GF-D8 (cell line): ENCODE results near the gene CD9.

Experiments used
- DNase-seq: peaks from one replicate; lab custom pipeline; 2025; lab: John Stamatoyannopoulos, UW

CD9 gene

DNA sequence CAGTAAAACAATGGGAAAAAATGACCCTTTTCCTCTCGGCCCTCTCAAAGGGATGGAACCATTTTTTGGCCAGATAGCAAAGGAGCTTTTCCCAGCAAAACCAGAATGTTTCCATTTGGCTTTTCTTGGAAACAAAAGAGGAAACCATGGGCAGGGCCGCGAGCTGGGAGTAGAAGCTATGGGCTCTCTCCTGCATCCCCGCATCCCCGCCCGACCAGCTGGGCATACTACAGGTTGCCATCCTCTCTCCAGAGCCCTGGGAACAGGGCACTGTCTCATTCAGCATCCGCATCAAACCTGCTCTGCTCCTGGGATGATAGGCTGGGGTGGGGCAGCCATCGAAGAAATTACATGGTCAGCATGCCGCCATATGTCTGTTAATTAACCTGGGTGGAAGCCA, 20.9 kb downstream of the CD9 start:
- no peak for DNase-seq

GRCh38 chr12:6222078-6222654, 22.0 kb downstream of the CD9 start:
- no peak for DNase-seq

GRCh38 chr12:6223545-6223944, 23.3 kb downstream of the CD9 start:
- no peak for DNase-seq

DNA sequence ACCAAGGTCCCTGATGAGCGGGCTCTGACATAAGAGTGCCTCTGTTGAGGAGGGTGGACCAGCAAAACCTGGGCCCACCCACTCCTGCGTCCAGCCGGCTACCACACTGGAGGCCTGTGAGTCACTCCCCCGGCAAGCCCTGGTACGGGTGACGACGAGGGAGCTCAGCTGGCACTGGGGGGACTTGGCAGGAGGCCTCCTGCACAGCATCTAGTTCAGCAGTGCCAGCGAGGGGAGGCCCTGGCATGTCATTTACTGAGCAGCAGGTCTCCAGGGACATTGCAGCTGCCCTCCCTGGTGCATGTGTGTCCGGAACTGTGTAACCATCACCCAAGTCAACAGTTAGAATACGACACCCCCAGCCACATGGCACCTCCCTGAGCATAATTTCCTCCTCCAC, 24.4 kb downstream of the CD9 start:
- no peak for DNase-seq

GRCh38 chr12:6225630-6226001, 25.4 kb downstream of the CD9 start:
- DNase-seq = no peak

- no peak for DNase-seq
These were observed 25.9 kb downstream of the CD9 start for GRCh38 chr12:6226002-6226678.

DNA sequence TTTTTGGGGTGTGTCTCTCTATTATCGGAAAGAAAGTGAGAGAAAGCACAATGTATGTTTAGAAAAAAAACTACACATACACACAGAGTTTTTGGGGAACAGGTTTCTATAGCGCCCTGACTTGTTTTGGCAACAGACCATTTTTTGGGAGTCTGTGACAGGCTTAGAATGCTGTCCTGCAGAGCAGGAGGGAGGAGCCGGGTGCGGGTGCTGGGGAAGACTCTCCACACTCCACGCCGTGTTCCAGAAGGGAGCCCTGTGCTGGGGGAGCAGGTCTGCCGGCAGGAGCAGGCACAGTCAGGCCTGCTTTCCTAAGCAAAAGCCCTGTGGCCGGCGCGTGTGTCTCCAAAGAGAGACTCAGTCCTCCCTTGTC, 26.5 kb downstream of the CD9 start:
- no peak for DNase-seq

- no peak for DNase-seq
These were observed 28.5 kb downstream of the CD9 start for GRCh38 chr12:6228535-6229223.

DNA sequence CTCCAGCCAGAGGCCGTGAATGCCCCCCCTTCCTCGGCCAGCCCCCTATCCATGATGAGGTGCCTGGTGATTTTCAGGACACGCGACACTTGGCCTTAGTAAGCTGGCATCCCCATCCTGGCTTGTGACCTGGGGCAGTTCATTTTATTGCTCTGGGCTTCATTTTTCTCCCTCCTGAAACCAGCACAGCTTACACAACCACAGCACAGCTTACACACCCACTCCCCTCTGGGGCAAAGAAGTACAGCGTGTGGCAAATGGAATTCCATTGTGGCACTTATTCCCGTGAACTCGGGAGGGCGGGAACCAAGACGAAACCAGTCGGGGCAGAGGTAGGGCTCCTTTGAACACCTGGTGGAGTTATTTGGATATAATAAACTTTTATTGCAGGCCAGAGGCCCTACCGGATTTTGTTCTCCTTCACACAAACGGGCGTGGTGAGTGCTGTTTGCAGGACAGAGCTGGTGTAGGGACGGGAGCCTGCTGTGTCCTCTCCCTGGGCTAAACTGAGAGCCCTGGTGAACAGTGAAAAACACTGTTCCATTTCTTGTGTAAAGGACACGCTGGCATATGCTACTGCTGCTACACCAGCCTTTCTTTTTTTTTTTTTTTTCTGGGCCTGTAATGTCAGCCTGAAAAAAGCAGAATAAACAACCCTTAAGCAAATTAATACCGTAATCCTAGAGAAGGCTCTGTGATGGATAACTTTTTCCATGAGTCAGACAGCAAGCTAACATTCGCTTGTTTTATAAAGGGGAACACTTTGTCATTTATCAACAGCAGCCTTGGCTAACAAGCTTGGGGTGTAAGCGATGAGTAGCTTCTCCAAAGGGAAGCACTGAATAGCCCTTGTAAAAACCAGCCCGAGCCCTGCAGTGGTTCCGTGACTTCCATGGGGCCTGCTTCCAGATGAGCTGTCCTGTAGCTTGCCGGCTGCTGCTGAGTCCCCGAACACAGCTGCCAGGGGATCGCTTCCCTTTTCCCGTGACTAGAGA, 29.3 kb downstream of the CD9 start:
- DNase-seq = no peak

DNA sequence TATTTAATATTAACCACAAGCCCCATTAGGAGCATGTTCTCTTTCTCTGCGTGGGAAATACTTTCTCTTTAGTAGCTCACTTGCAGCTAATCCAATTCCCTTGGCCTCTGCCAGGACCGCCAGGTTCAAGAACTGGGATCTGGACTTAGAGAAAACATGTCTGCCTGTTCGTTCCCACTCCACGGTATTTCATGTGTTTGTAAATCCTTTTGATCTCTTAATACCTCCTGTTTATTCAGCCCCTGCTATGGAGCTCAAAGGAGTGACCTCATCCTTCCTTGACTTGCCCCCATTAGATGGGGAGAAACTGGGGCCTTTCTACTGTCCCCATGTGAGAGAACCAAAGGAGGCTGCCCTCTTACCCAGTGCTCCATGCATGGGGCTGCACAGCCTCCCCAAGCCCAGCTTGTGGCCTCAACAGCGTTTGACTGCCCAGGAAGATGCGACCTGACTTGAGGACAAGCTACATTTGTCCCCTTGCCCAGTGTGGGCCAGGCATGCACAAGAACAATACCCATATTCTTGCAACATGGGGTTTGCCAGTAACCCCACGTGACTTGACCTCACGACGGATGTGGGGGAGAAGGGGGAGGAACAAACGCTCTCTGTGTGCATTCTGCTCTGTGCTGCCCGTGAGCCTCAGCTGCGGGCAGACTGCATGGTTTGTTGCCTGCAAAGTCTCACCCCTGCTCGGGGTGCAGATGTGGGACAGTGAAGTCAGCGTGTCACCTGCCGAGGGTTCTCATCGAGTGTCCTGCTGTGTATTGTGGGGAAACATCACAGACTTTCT, 30.3 kb downstream of the CD9 start:
- DNase-seq = peak; percentile 83

GRCh38 chr12:6231359-6232268, 31.4 kb downstream of the CD9 start:
- DNase-seq = no peak

DNA sequence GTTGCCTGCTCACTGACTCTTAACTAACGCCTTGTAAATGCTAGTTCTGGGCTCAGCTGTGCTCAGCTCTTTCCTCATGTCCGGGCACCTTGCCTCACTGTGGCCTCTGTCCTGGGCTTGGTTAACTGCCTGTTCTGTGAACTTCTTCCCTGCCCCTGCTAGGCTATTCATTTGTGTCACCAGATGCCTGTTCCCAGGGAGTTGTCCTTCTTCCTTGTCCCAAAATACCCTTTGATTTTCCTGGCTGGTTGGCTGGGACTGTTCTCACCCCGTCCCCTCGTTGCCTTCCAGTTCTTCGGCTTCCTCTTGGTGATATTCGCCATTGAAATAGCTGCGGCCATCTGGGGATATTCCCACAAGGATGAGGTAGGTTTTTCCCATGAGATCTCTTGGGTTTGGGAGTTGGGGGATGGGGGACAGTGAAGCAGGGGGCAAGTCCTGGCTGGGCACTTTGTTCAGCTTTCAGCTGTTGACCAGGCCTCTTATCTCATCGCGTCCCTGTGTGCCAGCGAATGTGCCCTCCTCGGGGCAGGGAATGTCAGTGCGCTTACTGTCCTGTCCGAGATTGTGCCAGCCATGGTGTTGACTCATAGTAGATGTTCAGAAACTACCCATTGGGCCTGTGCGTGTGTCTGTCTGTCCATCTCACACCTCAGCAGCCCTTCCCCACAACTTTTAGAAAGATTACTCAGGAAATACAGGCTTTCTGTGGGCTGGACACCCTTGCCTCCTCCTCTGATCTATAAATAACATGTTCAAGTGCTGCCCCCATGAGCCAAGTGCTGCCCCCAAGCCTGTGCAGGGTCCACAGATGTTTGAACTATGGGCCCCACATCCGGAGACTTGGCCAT, 33.1 kb downstream of the CD9 start:
- DNase-seq = peak; percentile 10

DNA sequence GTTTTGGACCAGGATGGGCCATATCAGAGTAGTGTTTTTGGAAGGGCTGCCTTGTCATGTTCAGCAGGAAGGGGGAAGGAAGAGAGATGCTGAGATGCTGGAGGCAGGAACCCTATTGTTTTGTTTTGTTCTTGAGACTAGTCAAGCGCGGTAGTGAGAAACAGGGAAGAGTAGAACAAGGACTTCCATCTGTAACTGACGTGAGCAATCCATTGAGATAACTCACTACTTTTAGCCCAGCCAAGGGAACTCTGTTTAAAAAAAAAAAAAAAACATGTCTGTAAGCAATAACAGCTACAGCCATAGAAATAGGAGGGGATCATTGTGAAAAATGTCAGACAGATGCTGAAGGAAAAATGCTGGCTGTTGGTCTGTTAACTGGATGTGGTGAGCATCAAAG, 34.0 kb downstream of the CD9 start:
- DNase-seq = no peak

- no peak for DNase-seq
These were observed 34.7 kb downstream of the CD9 start for GRCh38 chr12:6234906-6235305.

DNA sequence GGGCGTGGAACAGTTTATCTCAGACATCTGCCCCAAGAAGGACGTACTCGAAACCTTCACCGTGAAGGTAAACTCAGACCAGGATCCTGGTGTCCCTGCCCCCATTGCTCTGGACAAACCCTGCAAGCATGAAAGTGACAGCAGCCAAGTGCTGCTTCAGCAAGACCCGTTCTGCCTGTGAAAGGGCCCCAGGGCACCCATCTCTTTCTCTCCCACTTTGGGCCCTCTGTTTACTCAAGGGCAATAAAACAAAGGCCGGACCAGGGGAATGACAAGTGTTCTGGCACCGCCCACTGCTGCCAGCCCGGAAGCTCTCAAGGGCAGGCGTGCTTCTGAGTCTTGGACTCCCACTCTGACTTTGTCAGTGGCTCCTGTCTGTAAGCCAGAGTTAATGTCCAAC, 35.3 kb downstream of the CD9 start:
- no peak for DNase-seq

DNA sequence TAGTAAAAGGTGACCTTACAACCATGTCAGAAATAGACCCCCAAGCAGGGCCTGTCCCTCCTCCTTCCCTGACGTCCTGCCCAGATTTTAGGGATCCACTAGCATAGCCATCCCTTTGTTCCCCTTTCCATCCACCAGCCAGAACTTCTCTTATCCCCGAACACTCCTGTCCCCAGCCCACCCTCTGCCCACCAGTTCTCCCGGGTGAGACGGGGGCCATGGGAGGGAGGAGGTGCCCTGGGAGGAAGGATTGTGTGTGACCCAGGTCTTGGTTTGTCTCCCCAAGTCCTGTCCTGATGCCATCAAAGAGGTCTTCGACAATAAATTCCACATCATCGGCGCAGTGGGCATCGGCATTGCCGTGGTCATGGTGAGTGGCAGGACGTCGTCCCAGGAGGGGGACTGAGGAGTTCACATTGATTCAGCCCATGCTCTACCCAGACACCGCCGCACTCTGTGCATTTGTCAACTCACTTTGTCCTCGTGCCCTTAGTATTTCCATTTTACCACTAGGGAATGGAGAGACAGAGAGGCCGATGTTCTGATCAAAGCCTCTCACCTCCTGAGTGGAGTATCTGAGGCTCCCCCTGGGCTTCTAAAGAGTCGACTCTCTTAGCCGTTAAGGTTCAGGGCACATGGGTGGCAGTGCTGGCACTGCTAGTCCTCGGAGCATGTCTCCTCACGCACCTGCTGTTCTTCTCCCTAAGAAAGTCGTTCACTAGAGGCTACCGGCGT, 35.9 kb downstream of the CD9 start:
- DNase-seq = no peak

DNA sequence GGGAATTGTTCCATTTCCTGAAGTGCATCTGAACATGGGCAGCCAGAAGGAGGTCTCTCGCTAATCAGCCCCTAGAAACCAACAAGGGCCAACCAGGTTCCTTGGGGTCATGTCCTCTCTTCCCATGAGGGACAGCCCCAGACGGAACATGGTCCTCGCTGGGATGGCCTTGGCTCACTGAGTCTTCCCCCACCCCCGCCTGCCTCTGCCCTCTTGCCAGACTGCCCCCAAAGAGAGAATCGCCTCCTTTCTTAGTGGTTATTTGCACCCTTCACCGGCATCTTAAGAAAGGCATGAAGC, 36.4 kb downstream of the CD9 start:
- no peak for DNase-seq

DNA sequence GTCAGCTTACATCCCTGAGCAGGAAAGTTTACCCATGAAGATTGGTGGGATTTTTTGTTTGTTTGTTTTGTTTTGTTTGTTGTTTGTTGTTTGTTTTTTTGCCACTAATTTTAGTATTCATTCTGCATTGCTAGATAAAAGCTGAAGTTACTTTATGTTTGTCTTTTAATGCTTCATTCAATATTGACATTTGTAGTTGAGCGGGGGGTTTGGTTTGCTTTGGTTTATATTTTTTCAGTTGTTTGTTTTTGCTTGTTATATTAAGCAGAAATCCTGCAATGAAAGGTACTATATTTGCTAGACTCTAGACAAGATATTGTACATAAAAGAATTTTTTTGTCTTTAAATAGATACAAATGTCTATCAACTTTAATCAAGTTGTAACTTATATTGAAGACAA, 37.6 kb downstream of the CD9 start:
- no peak for DNase-seq

GRCh38 chr12:6238875-6239274, 38.7 kb downstream of the CD9 start:
- DNase-seq = no peak
